Activated T-helper 1 cell treated with Interleukin-2 at 50 U/mL for 16 hours (primary cell): ENCODE data around the gene MLF2.
"Not testable (repeated sequence)": the region's sequence is repeated elsewhere in the genome, so short reads cannot be mapped to it uniquely, and the experiment has no call there.

Experiments used
- DNase-seq: peaks from one replicate; pipeline ENCODE4 v3.0.0-alpha.2; 2020; ENCODE audit warnings: low read depth

The MLF2 gene

GRCh38 chr12:6765048-6765633 lies 12.2 kb upstream of the MLF2 start:
- no peak for DNase-seq

DNA sequence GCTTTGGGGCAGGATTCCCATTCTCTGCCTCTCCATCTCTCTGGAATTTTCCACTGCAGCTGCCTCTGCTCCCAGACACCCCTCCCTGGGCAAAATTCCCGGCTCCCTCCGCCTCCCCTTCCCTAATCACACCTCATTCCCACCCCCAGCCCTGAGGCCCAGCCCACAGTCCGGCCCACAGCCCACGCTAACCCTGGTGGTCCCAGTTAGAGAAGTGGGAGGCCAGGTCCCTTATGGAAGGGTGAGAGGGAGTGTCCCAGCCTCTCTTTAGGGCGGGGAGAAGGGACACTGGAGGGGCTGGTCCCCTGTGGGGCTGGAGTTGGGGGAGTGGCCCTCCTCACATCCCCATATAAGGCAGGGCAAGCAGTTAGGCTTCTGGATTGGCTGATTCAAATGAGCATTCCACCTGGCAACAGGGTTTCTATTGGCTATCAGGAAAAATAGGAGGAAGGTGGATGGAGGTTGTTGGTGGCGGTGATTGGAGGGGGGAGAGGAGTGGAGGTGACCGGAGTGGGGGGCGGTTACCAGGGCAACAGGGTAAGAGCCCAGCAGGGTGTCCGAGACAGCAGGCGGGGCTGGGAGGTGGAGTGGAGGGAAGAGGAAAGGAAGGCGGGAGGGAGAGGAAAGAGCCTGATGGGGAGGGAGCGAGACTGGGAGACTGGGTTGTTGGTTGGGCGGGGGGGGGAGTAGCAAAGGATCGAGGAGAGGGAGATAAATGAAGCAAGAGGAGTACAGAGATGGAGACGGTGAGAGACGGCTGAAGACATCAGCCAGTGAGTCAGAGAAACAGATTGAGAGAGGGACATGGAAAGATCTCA lies 11.3 kb upstream of the MLF2 start:
- DNase-seq, result no peak

DNA sequence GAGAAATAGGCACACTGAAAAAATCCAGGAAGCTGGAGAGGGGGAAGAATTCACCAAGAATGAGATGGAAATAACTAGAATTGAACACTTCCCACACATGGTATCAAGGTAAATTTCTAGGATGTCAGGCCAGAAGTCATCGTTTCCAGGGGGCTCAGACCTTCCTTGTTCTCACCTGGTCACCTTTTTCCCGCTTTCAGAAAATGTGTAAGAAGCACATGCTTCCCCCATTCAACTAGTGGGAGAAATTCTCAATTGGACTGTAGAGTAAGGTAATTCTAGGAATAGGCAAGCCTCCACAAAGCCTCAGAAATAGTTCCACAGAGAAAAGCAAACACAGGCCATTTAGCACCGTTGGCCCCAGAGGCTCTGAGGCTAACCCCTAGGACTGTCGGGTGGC lies 10.4 kb upstream of the MLF2 start:
- no peak for DNase-seq

- DNase-seq, result no peak
These were observed 6.8 kb upstream of the MLF2 start for GRCh38 chr12:6759741-6760140.

DNA sequence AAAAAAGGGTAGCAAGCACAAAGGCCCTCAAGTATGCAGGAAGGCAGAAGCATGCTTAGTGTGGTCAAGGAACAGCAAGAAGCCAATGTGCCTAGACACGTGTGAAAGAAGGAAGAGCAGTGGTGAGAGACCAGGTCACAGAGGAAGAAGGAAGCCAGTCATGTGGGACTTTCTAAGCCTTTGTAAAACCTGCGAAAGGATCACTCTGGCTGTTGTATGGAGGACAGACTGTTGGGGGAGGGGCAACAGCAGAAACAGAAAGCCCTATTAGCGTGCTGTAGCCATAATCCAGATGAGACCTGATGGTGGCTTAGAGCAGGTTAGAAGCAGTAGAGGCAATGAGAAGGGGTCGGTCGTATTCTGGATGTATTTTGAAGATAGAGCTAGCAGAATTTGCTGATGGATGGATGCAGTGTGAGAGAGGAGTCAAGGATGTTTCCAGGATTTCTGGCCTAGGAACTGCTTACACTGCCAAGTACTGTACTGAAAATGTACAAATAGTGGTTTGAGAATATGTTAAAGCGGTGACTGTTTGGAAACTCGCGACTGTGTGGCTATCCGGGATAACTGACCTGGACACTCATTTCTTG lies 5.7 kb upstream of the MLF2 start:
- DNase-seq, result no peak

GRCh38 chr12:6757028-6757690 lies 4.2 kb upstream of the MLF2 start:
- DNase-seq, result no peak

DNA sequence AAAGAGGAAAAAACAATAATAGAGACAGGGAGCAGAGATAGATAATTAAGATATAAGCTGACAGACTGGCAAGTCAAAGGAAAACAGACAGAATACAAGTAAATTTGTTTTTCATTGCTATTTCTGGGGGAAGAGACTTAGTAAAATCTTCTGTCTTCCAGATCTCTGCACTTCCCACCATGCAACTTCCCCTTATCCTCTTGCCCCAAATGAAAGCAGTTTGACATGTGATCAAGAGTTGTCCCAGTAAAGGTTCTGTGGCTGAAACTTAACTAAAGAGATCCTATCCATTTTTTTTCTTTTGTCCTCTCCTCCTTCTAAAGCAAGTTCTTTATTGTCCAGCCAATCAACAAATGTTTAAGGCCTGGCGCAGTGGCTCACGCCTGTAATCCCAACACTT lies 1.5 kb upstream of the MLF2 start:
- no peak for DNase-seq

DNA sequence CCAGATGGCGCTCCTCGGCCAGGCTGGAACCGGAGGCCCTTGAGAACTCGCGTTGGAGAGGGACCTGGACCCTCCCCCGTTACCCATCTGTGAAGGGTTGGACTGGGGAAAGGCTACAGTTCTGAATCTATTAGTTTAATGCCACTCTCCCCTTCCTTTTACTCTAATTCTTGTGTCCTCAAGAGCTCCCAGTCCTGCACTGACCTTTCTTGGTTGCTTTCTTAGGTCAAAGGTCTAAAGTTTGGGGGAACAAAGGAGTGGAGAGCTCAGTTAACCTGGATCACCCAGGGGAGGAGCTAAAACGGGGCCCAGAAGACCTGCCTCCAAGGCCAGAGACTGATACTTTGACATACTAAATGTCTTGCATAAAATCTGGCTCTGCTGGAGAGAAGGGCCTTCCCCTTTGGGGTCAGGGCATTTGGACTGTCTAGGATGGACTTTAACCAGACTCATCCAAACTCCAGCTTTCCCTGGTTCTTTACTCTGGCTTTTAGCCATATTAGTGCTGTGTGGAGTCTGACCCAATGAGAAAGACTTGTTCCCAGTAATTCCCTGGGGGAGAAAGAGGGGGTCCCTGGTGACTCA lies 923 bp upstream of the MLF2 start:
- DNase-seq, result no peak

DNA sequence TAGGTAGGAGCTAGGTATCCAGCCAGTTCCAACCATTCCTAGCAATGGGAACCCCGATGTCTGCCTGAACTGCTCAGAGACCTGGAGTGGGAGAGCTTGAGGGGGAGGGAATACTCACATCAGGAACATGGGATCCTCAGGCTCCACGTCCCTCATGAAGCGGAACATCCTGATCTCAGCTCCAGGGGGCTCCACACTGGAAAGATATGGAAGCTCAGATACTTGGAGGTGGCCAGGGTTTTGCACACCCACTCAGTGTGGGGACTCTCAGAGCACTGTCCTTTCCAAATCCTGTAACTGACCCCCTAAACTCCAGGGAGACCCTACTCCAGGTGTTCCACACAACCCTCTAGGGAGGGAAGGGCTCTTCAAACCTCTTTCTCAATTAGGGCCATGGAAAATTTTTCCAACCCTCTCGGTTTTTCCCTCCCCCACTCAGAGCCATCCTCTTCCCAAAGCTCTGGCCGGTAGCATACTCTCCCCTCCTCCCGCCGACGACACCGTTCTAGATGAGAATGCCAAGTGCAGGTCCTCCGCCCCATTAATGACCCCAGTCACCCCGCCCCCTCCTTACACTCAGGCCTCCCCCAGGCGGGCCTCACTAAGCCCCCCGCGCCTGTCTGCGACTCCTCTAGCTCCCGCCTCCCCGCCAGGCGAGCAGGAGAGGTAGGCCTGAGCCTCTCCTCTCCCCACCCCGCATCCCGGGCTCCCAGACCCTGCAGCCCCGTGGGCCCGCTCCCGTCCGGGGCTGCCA lies 597 bp downstream of the MLF2 start:
- no peak for DNase-seq

GRCh38 chr12:6751767-6752166 lies 1.2 kb downstream of the MLF2 start:
- DNase-seq, result no peak

GRCh38 chr12:6750506-6750905 lies 2.4 kb downstream of the MLF2 start:
- no peak for DNase-seq

DNA sequence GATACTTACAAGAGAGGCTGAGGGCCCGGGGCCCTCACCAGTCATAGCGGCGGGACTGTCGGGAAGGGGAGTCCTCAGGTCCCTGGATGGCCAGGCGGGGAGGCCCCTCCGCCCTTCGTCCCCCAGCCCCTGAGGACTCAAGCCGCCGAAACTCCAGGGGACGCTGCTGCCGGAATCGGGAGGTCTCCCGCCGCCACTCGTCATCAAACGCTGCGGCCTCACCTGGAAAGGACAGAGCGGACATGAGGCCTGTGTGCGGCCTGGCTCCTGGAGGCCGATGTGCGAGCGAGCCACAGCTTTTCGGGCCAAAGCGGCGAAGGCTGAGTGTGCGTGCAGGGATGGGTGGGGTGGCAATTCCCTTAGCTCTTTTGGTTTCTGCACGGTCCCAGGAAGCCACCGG lies 4.2 kb downstream of the MLF2 start:
- DNase-seq, result no peak

- DNase-seq, result no peak
These were observed 5.7 kb downstream of the MLF2 start for GRCh38 chr12:6747216-6747615.

DNA sequence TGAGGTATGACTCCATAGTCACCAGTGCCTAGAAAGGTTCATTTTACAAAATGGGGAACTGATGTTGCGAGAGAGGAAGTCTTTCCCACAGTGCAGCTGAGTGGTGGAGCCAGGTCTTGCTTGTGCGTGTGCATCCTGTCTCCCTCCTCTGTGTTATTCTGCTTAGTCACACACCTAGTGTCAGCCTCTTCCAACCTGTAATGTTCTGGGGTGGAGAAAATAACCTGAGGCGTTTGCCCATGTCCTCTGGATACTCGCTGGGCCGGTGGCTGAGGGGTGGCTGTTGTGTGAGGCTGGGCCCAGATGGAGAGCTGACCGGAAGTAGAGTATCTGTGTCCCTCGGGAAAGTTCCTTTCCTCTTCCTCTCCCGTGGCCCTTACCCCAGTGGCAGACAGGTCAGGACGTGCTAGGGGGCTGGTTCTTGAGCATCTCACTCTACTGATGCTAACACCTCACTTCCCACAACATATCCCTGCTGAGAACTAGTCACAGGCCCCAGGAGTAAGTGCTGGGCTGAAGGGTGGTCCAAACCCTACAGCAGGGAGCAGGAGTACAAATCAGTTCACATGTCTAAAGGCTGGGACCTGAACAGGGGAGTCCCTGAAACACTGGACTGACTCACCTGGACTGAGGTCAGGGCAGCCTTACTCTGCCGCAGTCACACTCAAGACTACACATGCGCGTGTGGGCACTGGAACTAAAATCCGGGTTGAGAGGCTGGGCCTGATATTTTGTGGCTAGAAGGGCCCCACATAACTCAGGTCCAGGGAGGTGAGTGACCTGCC lies 7.0 kb downstream of the MLF2 start:
- DNase-seq, result no peak

GRCh38 chr12:6743300-6743699 lies 9.6 kb downstream of the MLF2 start:
- DNase-seq, result not testable (repeated sequence)

GRCh38 chr12:6742834-6743233 lies 10.1 kb downstream of the MLF2 start:
- no peak for DNase-seq

GRCh38 chr12:6742080-6742479 lies 10.9 kb downstream of the MLF2 start:
- DNase-seq, result not testable (repeated sequence)

- no peak for DNase-seq
These were observed 16.2 kb downstream of the MLF2 start for GRCh38 chr12:6736754-6737153.

- DNase-seq, result peak; percentile 18
These were observed 17.3 kb downstream of the MLF2 start for GRCh38 chr12:6735448-6736191.
